ENCODE data around the gene RDH8. TPM values are rescaled to one million over a fixed set of nuclear protein-coding genes. Genes with fewer than 3 reads are reported as not detected.

The RDH8 gene
- total and polyA plus RNA-seq, 2 donors (not counting 3 experiments of a cell fraction or from before 2014, with no cell fraction given) = not detected

- no peak overlapping the region for H3K4me3 ChIP-seq (replicated peaks in 1 of 3; ENCODE audit: insufficient read depth in 1 of 3, low read depth in 1 of 3, low read length in 3 of 3)
- ChIA-PET CTCF (interaction anchor here (2.1 kb wide), 1 partner anchor 18 kb away, joined by 5 read pairs; no protein-coding TSS in a partner anchor), POLR2A (no interaction called here)
- dilution Hi-C loops (cut with MboI; ENCODE audit: extremely low pct_ligation_motif_present, low sequenced_read_pairs) = no loop called here
- H3K9me1 ChIP-seq (replicated peaks; ENCODE audit: control insufficient read depth, extremely low read depth, insufficient read depth, low read length) = no peaks in the 10 kb centered on the region
- DNase-seq (ENCODE audit: low read depth, low spot score) = no peak
- H3K4me1 ChIP-seq (ENCODE audit: control insufficient read depth, extremely low read depth, insufficient read depth, low read length) = no peaks in the 10 kb centered on the region
- no peak overlapping the region for H2AFZ ChIP-seq (ENCODE audit: low read depth, low read length)
- no peaks in the 10 kb centered on the region for H3K27me3 ChIP-seq (ENCODE audit: control insufficient read depth in 2 of 2, insufficient read depth in 2 of 2, low read length in 2 of 2)
- TF ChIP-seq CTCF (IDR thresholded peaks at IDR 0.05; ENCODE audit: extremely low read depth in 1 of 2, insufficient read depth in 1 of 2, low read depth in 1 of 2, low read length in 2 of 2) (no peak), JUN (IDR thresholded peaks at IDR 0.05; ENCODE audit: borderline replicate concordance, insufficient read depth, insufficient read length, low read depth) (no peak), MYC (IDR thresholded peaks at IDR 0.05; ENCODE audit: low read depth, low read length) (no peak), POLR2AphosphoS5 (IDR thresholded peaks at IDR 0.05; ENCODE audit: insufficient read depth, low read depth, low read length) (no peak), GATA2 (IDR thresholded peaks at IDR 0.05; ENCODE audit: insufficient read depth, insufficient read length, low read depth, low read length) (no peak), FOS (IDR thresholded peaks at IDR 0.05; ENCODE audit: borderline replicate concordance, insufficient read depth, low read length) (no peak), POLR2A (IDR thresholded peaks at IDR 0.05; ENCODE audit: low read depth, low read length) (no peak), EZH2 (IDR thresholded peaks at IDR 0.05; ENCODE audit: borderline replicate concordance, low read depth, low read length, severe bottlenecking) (no peak)
- TF ChIP-seq, protein P1, sequence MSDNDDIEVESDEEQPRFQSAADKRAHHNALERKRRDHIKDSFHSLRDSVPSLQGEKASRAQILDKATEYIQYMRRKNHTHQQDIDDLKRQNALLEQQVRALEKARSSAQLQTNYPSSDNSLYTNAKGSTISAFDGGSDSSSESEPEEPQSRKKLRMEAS (IDR thresholded peaks at IDR 0.05; ENCODE audit: insufficient read depth, insufficient read length) = no peak
- intact Hi-C loops (cut with micrococcal nuclease) = no loop called here
- no peaks in the 10 kb centered on the region for H3K79me2 ChIP-seq (ENCODE audit: control insufficient read depth, insufficient read depth, low read length)
- H3K4me2 ChIP-seq (ENCODE audit: insufficient read depth, low read length) = no peak overlapping the region
- no peaks in the 10 kb centered on the region for H3K9me3 ChIP-seq (replicated peaks; ENCODE audit: control insufficient read depth, insufficient read depth, low read length)
- no peak for FAIRE-seq
- no peak overlapping the region for H3K27ac ChIP-seq (ENCODE audit: insufficient read depth, low read depth, low read length)
- BruUV-seq (replicated peaks) = no TSS peak
- no peaks in the 10 kb centered on the region for H4K20me1 ChIP-seq (replicated peaks; ENCODE audit: control insufficient read depth, extremely low read depth, insufficient read depth, low read length)
- no peaks in the 10 kb centered on the region for H3K36me3 ChIP-seq (ENCODE audit: control insufficient read depth in 2 of 2, extremely low read depth in 1 of 2, insufficient read depth in 2 of 2, low read length in 2 of 2)
- no peak overlapping the region for H3K9ac ChIP-seq (replicated peaks; ENCODE audit: extremely low read depth, insufficient read depth, low read length)
Observed at GRCh38 chr19:10045371-10045770, 32.1 kb downstream of the RDH8 start.

Data from endothelial cell of umbilical vein (primary cell).